Muscle layer of colon (tissue), 2 donors: Measurements from ENCODE around the gene CPVL.

Source experiments
- H3K27ac ChIP-seq: one replicate; pipeline ENCODE4 v1.7.0; 2013; ENCODE audit warnings: low read depth, mild to moderate bottlenecking, low read length, moderate library complexity
- H3K27me3 ChIP-seq, 2 donors: one replicate each; pipeline ENCODE4 v1.7.0; 2013; ENCODE audit warnings: low read length in 2 of 2, mild to moderate bottlenecking in 2 of 2; ENCODE audit not compliant: insufficient read depth in 2 of 2, control insufficient read depth in 1 of 2
- H3K36me3 ChIP-seq: one replicate; pipeline ENCODE4 v1.7.0; 2013; ENCODE audit warnings: mild to moderate bottlenecking, low read length; ENCODE audit not compliant: insufficient read depth
- H3K4me1 ChIP-seq: one replicate; pipeline ENCODE4 v1.7.0; 2013; ENCODE audit warnings: mild to moderate bottlenecking, low read length; ENCODE audit not compliant: insufficient read depth
- H3K4me3 ChIP-seq, 2 donors: one replicate each; pipeline ENCODE4 v1.7.0; 2013; ENCODE audit warnings: low read length in 2 of 2, low read depth in 1 of 2, mild to moderate bottlenecking in 1 of 2, moderate library complexity in 1 of 2
- H3K9ac ChIP-seq: one replicate; pipeline ENCODE4 v1.7.0; 2013; ENCODE audit warnings: low read length
- H3K9me3 ChIP-seq: one replicate; pipeline ENCODE4 v1.7.0; 2013; ENCODE audit warnings: mild to moderate bottlenecking, low read length
- donor health status: abdominal sarcoma.
- donor health status: Adenocarcinoma of cecum.

CPVL gene

DNA sequence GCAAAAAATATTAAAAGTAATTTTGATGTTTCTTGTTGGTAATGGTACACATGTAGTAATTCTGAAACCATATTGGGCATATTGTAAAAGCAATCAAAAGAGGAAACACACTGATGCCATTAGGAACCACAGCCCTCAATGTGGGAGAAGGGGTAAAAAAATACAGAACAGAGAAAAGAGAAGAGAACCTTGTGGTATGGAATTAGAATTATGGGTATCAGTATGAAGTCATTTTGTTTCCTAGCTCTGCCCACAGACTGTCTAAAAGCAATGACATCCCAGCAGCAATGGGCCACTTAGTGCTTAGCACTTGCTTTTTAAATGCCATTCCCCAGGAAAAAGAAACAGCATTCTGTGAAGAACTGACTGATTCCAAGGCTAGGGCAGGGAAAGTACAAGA is 61.5 kb downstream of the CPVL start:
- H3K27me3 ChIP-seq, result no peaks in the 10 kb centered on the region
- no peaks in the 10 kb centered on the region for H3K36me3 ChIP-seq
- no peaks in the 10 kb centered on the region for H3K9me3 ChIP-seq
- no peak overlapping the region for H3K9ac ChIP-seq
- H3K4me3 ChIP-seq, result no peak overlapping the region
- H3K4me1 ChIP-seq, result peaks cover 16% of the 10 kb centered on the region
- H3K27ac ChIP-seq, result no peak overlapping the region

- Histone ChIP-seq H3K27me3 (no peaks in the 10 kb centered on the region), H3K4me1 (no peaks in the 10 kb centered on the region), H3K9ac (no peak overlapping the region), H3K4me3 (no peak overlapping the region), H3K27ac (no peak overlapping the region), H3K9me3 (no peaks in the 10 kb centered on the region), H3K36me3 (no peaks in the 10 kb centered on the region)
Measured at GRCh38 chr7:29080803-29081202, 65.5 kb downstream of the CPVL start.

- H3K4me1 ChIP-seq, result no peaks in the 10 kb centered on the region
- no peaks in the 10 kb centered on the region for H3K9me3 ChIP-seq
- H3K9ac ChIP-seq, result no peak overlapping the region
- no peak overlapping the region for H3K4me3 ChIP-seq
- no peaks in the 10 kb centered on the region for H3K27me3 ChIP-seq
- H3K36me3 ChIP-seq, result no peaks in the 10 kb centered on the region
- no peak overlapping the region for H3K27ac ChIP-seq
Measured at GRCh38 chr7:29078311-29079260, 67.8 kb downstream of the CPVL start.

GRCh38 chr7:29077854-29078253 is 68.5 kb downstream of the CPVL start:
- no peaks in the 10 kb centered on the region for H3K4me1 ChIP-seq
- no peak overlapping the region for H3K9ac ChIP-seq
- H3K27ac ChIP-seq, result no peak overlapping the region
- no peaks in the 10 kb centered on the region for H3K36me3 ChIP-seq
- H3K27me3 ChIP-seq, result no peaks in the 10 kb centered on the region
- no peaks in the 10 kb centered on the region for H3K9me3 ChIP-seq
- H3K4me3 ChIP-seq, result no peak overlapping the region

GRCh38 chr7:29077176-29077575 is 69.2 kb downstream of the CPVL start:
- Histone ChIP-seq H3K36me3 (no peaks in the 10 kb centered on the region), H3K4me1 (no peaks in the 10 kb centered on the region), H3K27ac (no peak overlapping the region), H3K27me3 (no peaks in the 10 kb centered on the region), H3K9ac (no peak overlapping the region), H3K4me3 (no peak overlapping the region), H3K9me3 (no peaks in the 10 kb centered on the region)

- Histone ChIP-seq H3K27ac (no peak overlapping the region), H3K9me3 (no peaks in the 10 kb centered on the region), H3K4me1 (no peaks in the 10 kb centered on the region), H3K36me3 (no peaks in the 10 kb centered on the region), H3K4me3 (no peak overlapping the region), H3K9ac (no peak overlapping the region), H3K27me3 (no peaks in the 10 kb centered on the region)
Measured at GRCh38 chr7:29076631-29077030, 69.7 kb downstream of the CPVL start.

- no peak overlapping the region for H3K9ac ChIP-seq
- no peaks in the 10 kb centered on the region for H3K27me3 ChIP-seq
- H3K4me1 ChIP-seq, result no peaks in the 10 kb centered on the region
- H3K4me3 ChIP-seq, result no peak overlapping the region
- H3K36me3 ChIP-seq, result no peaks in the 10 kb centered on the region
- no peak overlapping the region for H3K27ac ChIP-seq
- H3K9me3 ChIP-seq, result no peaks in the 10 kb centered on the region
Measured at GRCh38 chr7:29075606-29076005, 70.7 kb downstream of the CPVL start.

GRCh38 chr7:29071203-29071874 is 75.0 kb downstream of the CPVL start:
- H3K9me3 ChIP-seq, result no peaks in the 10 kb centered on the region
- H3K4me3 ChIP-seq, result no peak overlapping the region
- no peaks in the 10 kb centered on the region for H3K27me3 ChIP-seq
- no peak overlapping the region for H3K27ac ChIP-seq
- no peaks in the 10 kb centered on the region for H3K36me3 ChIP-seq
- H3K9ac ChIP-seq, result no peak overlapping the region
- H3K4me1 ChIP-seq, result no peaks in the 10 kb centered on the region

GRCh38 chr7:29066641-29067040 is 79.7 kb downstream of the CPVL start:
- no peaks in the 10 kb centered on the region for H3K9me3 ChIP-seq
- no peaks in the 10 kb centered on the region for H3K4me1 ChIP-seq
- H3K27ac ChIP-seq, result no peak overlapping the region
- H3K36me3 ChIP-seq, result no peaks in the 10 kb centered on the region
- H3K9ac ChIP-seq, result no peak overlapping the region
- no peaks in the 10 kb centered on the region for H3K27me3 ChIP-seq
- H3K4me3 ChIP-seq, result no peak overlapping the region

DNA sequence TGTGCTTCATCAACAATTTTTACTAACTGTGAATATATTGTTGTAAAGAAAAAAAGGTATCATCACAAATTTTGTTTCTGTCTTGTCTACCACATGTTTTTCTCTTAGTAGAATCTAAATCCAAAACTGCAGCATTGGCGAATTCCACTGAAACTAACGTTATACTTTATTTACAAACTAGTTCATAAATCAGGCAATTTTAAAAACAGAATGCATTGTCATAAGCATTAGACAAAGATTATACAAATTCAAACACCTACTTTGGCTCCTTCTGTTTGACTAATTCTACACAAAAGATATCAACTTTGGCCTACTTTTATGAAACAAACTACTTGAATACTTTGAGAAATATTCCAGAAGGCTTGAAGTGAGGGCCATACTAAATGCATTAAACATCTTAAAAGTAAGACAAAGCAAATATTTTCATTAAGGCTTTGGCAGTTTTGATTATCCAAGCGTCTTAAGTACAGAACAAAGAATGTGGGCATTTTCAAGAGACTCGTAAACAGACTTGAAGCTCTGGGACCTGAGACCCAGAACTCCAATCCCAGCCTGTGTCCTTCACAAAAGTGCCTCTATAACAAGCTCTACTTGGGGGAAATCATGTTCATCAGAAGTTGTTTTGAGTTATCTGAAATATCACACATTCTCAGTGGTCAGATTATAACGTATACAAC is 81.0 kb downstream of the CPVL start:
- H3K27ac ChIP-seq, result no peak overlapping the region
- H3K4me3 ChIP-seq, result no peak overlapping the region
- no peaks in the 10 kb centered on the region for H3K36me3 ChIP-seq
- H3K4me1 ChIP-seq, result no peaks in the 10 kb centered on the region
- H3K9ac ChIP-seq, result no peak overlapping the region
- no peaks in the 10 kb centered on the region for H3K27me3 ChIP-seq
- no peaks in the 10 kb centered on the region for H3K9me3 ChIP-seq

- Histone ChIP-seq H3K4me3 (no peak overlapping the region), H3K9ac (no peak overlapping the region), H3K36me3 (no peaks in the 10 kb centered on the region), H3K9me3 (no peaks in the 10 kb centered on the region), H3K4me1 (no peaks in the 10 kb centered on the region), H3K27me3 (no peaks in the 10 kb centered on the region), H3K27ac (no peak overlapping the region)
Measured at GRCh38 chr7:29063872-29064271, 82.5 kb downstream of the CPVL start.
